ENCODE data around the gene MRPS11. TPM values are rescaled to one million over a fixed set of nuclear protein-coding genes. Genes with fewer than 3 reads are reported as not detected.

MRPS11 gene
- total and polyA plus RNA-seq, 2 of the 8 experiments (the other 6 are each of a cell fraction or from before 2014, with no cell fraction given): 41.4 to 59.2 TPM

DNA sequence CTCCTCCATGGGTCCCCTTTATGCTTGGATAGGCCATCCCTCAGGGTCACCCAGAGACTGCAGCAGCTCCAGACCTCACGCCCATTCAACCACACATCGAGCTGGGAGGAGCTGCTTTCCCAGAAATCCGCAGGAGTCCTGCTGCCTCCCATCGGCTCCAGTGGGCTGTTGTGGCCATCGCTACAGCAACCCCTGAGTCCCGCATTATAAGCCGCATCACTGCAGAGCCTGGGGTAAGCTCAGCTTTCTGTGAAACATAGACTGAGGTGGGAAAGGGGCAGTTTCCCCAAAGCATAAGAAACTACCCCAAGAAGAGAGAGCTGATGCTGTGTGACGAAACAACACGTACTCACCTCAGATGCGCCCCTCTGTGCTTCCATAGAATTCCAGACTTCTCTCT lies 36.1 kb upstream of the MRPS11 start (continued):
- TF ChIP-seq RAD21 (IDR thresholded peaks at IDR 0.05 in 1 of 2, conservative IDR thresholded peaks at IDR 0.05 in 1 of 2; ENCODE audit: low read depth in 2 of 2, low read length in 2 of 2) (no peak), CTBP2 (IDR thresholded peaks at IDR 0.05; ENCODE audit: borderline replicate concordance, insufficient read depth, insufficient read length, low read length) (no peak), SAP30 (IDR thresholded peaks at IDR 0.05; ENCODE audit: insufficient read depth, insufficient replicate concordance, low read length) (no peak), CBX8 (IDR thresholded peaks at IDR 0.05; ENCODE audit: borderline replicate concordance, low read depth, low read length) (no peak), POLR2AphosphoS5 (IDR thresholded peaks at IDR 0.05; ENCODE audit: low read depth, low read length) (no peak)

Measured in H1 (cell line).